ENCODE measurements around the gene MYRF.
A peak's percentile ranks its signal among the peaks of the same experiment; 100 is the strongest.

The MYRF gene

DNA sequence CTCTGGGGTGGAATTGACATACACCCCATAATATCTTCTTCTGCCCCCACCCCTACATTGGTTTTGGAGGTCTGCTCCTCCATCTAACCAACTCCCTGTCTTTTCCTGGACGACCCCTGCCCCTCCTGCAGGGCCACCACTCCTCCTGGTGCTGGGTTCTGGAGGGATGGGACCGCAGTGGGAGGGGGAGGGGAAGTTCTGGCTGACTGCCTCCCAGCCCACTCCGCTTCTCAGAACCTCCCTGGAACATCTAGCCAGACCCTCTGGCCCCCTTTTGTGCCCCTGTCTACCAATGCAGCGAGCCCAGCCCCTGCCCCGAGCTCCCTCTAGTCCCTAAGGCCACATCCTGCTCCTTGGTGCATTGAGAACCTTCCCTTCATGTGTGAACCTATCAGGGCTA is 1.2 kb downstream of the MYRF start:
- Mint-ChIP-seq H3K4me3 (peak overlapping the region; percentile 90 to 92 (median 90)), H3K27me3 (ENCODE audit: low read depth) (peaks cover 30% of the 10 kb centered on the region), H3K9me3 (no peaks in the 10 kb centered on the region), H3K27ac (peak overlapping the region in 2 of 3 experiments; percentile 59 to 77), H3K36me3 (ENCODE audit: low read depth) (no peaks in the 10 kb centered on the region), H3K4me1 (peaks cover 37% of the 10 kb centered on the region)
- TF ChIP-seq, protein P1, sequence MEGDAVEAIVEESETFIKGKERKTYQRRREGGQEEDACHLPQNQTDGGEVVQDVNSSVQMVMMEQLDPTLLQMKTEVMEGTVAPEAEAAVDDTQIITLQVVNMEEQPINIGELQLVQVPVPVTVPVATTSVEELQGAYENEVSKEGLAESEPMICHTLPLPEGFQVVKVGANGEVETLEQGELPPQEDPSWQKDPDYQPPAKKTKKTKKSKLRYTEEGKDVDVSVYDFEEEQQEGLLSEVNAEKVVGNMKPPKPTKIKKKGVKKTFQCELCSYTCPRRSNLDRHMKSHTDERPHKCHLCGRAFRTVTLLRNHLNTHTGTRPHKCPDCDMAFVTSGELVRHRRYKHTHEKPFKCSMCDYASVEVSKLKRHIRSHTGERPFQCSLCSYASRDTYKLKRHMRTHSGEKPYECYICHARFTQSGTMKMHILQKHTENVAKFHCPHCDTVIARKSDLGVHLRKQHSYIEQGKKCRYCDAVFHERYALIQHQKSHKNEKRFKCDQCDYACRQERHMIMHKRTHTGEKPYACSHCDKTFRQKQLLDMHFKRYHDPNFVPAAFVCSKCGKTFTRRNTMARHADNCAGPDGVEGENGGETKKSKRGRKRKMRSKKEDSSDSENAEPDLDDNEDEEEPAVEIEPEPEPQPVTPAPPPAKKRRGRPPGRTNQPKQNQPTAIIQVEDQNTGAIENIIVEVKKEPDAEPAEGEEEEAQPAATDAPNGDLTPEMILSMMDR (IDR thresholded peaks at IDR 0.05; ENCODE audit: unreplicated experiment in 3 of 3), result no peak

DNA sequence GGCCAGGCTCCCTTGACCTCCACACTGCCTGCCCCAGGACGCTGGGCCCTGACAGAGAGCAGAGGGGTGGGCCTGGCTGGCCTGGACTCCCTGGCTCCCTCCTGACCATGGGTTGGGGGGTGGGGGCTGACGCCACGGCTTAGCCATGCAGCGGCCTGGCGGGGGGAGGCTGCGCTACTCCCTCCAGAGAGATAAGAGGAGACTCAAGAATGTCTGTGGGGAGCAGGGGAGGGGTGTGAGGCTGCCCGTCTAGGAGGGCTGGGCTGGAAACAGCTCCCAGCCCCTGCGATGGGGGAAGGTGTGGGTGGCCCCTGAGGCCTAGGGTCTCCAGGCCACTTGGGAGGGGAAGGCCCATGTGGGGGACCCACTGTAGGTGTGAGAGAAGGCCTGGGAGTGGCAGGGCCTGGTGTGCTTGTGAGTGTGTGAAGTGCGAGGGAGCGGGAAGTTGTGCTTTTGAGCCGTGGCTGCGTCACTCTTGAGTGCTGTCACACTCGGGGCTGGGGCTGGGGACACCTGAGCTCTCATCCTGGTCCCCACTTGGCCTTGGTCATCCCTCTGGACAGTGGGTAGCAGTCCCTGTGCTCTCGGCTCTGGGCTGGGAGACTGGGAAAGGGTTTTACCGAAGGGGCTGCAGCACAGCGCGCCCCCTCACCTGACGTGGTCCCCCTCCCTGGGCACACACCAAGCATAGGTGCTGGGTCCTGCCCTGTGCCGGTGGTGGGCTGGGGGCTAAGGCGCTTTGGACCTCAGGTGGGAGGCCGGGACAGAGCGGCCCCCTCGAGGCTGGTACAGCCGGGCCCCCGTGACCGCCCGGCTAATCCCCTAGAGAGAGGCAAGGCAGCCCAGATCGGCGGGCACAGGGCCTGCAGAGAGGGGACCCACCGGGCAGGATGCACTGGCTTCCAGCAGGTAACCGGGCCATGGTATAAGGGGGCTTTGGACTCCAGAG is 2.4 kb downstream of the MYRF start:
- H3K9me3 Mint-ChIP-seq, result no peaks in the 10 kb centered on the region
- TF ChIP-seq, protein P1 (IDR thresholded peaks at IDR 0.05; ENCODE audit: unreplicated experiment in 3 of 3), result no peak
- peaks cover 27% of the 10 kb centered on the region for H3K4me1 Mint-ChIP-seq
- no peaks in the 10 kb centered on the region for H3K36me3 Mint-ChIP-seq (ENCODE audit: low read depth)
- H3K27me3 Mint-ChIP-seq (ENCODE audit: low read depth), result peaks cover 22% of the 10 kb centered on the region
- H3K27ac Mint-ChIP-seq, result peak overlapping the region; percentile 35 to 87 (median 59)
- peak overlapping the region; percentile 90 to 92 (median 90) for H3K4me3 Mint-ChIP-seq

DNA sequence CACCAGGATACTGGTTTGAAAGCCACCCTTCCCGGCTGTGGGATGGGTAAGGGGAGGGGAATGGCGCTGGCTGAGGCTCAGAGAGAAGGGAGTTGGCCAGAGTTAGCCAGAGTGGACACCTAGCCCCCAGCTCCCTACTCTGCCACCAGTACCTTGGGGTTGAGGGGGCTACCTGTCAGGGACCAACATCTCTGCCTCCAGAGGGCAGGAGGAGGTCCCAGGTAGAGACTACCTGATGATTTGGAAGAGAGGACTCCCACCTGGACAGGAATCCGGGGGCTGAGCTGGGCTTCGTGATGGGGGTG is 3.7 kb downstream of the MYRF start:
- Mint-ChIP-seq H3K27ac (peak overlapping the region; percentile 55 to 89 (median 65)), H3K4me3 (no peak overlapping the region), H3K27me3 (ENCODE audit: low read depth) (peaks cover 19% of the 10 kb centered on the region), H3K36me3 (ENCODE audit: low read depth) (no peaks in the 10 kb centered on the region), H3K4me1 (peaks cover 21% of the 10 kb centered on the region), H3K9me3 (no peaks in the 10 kb centered on the region)
- TF ChIP-seq, protein P1 (IDR thresholded peaks at IDR 0.05; ENCODE audit: unreplicated experiment in 3 of 3), result no peak

DNA sequence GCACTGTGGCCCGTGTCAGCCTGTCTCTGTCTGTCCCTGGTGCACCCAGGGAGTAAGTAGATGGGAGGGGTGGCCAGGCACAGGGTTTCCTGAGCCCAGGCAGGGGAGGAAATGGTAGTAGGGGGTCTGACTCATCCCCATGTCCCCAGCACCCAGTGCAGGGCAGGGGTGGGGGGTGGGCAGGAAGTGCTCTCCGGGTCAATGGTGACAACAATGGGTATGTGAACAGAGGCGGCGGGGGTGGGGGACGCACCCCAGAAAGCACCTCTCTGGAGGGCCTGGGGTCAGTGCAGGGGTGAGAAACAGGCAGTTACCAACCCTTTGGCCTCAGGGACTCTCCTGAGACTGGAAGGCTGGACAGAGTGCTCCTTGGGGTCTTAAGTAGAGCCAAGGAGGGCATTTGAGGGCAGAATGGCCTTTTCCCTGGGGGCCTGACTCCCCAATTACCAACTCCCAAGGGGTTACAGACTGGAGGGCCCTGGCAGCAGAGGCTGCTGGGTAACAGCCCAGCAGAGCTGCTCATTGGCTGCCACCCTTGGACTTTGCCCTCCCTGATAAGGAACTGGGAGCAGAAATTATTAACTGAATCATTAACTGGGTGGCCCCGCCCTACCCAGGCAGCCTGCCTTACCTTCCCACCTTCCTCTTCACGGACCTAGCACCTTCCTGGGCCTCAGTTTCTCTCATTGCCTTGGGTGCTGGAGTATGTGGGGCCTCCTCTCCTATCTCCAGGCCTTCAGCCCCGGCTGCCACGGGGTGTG is 4.2 kb downstream of the MYRF start:
- peaks cover 19% of the 10 kb centered on the region for H3K27me3 Mint-ChIP-seq (ENCODE audit: low read depth)
- no peaks in the 10 kb centered on the region for H3K9me3 Mint-ChIP-seq
- TF ChIP-seq, protein P1 (IDR thresholded peaks at IDR 0.05; ENCODE audit: unreplicated experiment in 3 of 3), result no peak
- H3K4me1 Mint-ChIP-seq, result peaks cover 19% of the 10 kb centered on the region
- H3K27ac Mint-ChIP-seq, result peak overlapping the region; percentile 55 to 89 (median 65)
- H3K36me3 Mint-ChIP-seq (ENCODE audit: low read depth), result no peaks in the 10 kb centered on the region
- H3K4me3 Mint-ChIP-seq, result no peak overlapping the region

DNA sequence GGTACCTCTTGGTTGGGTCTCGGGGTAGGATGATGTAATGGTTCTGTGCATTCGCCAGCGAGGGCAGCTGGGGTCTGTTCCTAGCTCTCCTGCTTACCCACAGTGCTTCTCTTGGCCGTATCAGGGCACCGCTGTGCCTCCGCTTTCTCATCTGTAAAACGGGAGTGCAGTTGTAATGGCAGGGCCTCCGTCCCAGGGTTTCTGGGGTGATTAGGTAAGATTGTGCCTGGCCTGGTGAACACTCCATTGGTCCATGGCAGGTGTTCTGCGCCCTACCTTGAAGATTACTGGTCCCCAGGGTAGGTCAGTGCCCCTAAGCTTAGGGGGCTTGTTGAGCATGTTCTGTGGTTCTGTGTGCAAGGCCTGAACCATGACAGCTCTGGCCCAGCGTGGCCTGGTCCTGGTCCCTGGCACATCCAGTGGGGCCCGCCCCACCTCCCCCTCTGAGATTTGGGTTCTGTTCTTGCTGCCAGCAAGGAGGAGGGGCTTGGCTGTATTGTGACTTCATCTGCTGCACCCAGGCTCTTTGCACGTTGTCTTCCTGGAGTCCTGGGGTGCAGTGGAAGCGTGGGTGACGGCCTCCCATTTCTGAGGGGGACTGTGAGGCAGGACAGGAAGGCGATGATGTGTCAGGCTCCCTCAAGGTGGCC is 4.9 kb downstream of the MYRF start:
- H3K36me3 Mint-ChIP-seq (ENCODE audit: low read depth), result no peaks in the 10 kb centered on the region
- H3K27me3 Mint-ChIP-seq (ENCODE audit: low read depth), result peaks cover 19% of the 10 kb centered on the region
- peaks cover 25% of the 10 kb centered on the region for H3K4me1 Mint-ChIP-seq
- H3K4me3 Mint-ChIP-seq, result no peak overlapping the region
- TF ChIP-seq, protein P1 (IDR thresholded peaks at IDR 0.05; ENCODE audit: unreplicated experiment in 3 of 3), result no peak
- H3K27ac Mint-ChIP-seq, result peak overlapping the region in 2 of 3 experiments; percentile 65 to 89
- no peaks in the 10 kb centered on the region for H3K9me3 Mint-ChIP-seq

Data from nephron (organoid).